Uterus (tissue), 4 donors: Measurements from ENCODE around the gene CLRN2. TPM values are rescaled to one million over a fixed set of nuclear protein-coding genes. Genes with fewer than 3 reads are reported as not detected.

ENCODE experiments used
- DNase-seq, 2 donors: peaks; one replicate each; pipeline ENCODE4 v3.0.0-alpha.2; 2019 to 2020
- H3K27ac ChIP-seq, 2 donors: fragments of 200-600 bp; sonication (generic); 1 replicate in 1 of 2; 2 replicates in 1 of 2; pipeline ENCODE4 v1.5.1; 2016 to 2018
- H3K27me3 ChIP-seq, 2 donors: fragments of 200-600 bp; sonication (generic); one replicate each; pipeline ENCODE4 v1.5.1; 2018 to 2019; ENCODE audit warnings: control low read depth in 1 of 2
- H3K36me3 ChIP-seq, 2 donors: fragments of 200-600 bp; sonication (generic); one replicate each; pipeline ENCODE4 v1.5.1; 2019; ENCODE audit warnings: control low read depth in 1 of 2
- H3K4me1 ChIP-seq, 2 donors: fragments of 200-600 bp; sonication (generic); one replicate each; pipeline ENCODE4 v1.5.1; 2018 to 2019; ENCODE audit warnings: control low read depth in 1 of 2
- H3K4me3 ChIP-seq, 2 donors: fragments of 200-600 bp; sonication (generic); 1 replicate in 1 of 2; 2 replicates in 1 of 2; pipeline ENCODE4 v1.5.1; 2018 to 2019; ENCODE audit warnings: mild to moderate bottlenecking in 1 of 2
- H3K9me3 ChIP-seq, 2 donors: fragments of 200-600 bp; sonication (generic); one replicate each; pipeline ENCODE4 v1.5.1; 2019; ENCODE audit warnings: control low read depth in 1 of 2
- CTCF ChIP-seq, 4 experiments: fragments of 200-600 bp in 2 of 4; fragments of 450-650 bp in 2 of 4; sonication (generic) in 2 of 4; IDR thresholded peaks; one replicate each; pipeline ENCODE4 v1.5.1; 2016 to 2019; ENCODE audit warnings: antibody characterized with exemption in 4 of 4, mild to moderate bottlenecking in 2 of 4, moderate library complexity in 1 of 4
- POLR2A ChIP-seq, 2 donors: fragments of 450-650 bp; IDR thresholded peaks; one replicate each; pipeline ENCODE4 v1.6.1; 2016; ENCODE audit warnings: antibody characterized with exemption in 2 of 2, mild to moderate bottlenecking in 1 of 2, moderate library complexity in 1 of 2
- intact Hi-C: fragments of 100-400 bp; cut with DNase I; formaldehyde crosslinking; loops from one replicate; pipeline ENCODE4 v1.15.1; 2023; ENCODE audit warnings: low total_unique reads
- total RNA-seq, 4 donors: library from RNA; depleted of rRNA in 3 of 4; stranded (reverse); fragments of >200 nt in 3 of 4; gene quantifications; one replicate each; pipeline versions ENCODE4 v1.1.0 to v1.2.4, GENCODE V29; 2014 to 2023
- donor health status: DM: yes; HTN: yes; CAD: no.

The CLRN2 gene
- total RNA-seq, 4 donors from 2014 or later: not detected

- intact Hi-C loops: no loop called here
- H3K4me1 ChIP-seq: peaks cover 3 to 8% of the 10 kb centered on the region in 2 donors
- H3K27ac ChIP-seq: peak overlapping the region in 1 of 2 donors; percentile 79
- H3K27me3 ChIP-seq: no peaks in the 10 kb centered on the region
- no peaks in the 10 kb centered on the region for H3K9me3 ChIP-seq
- H3K4me3 ChIP-seq: no peak overlapping the region
- H3K36me3 ChIP-seq: no peaks in the 10 kb centered on the region
- TF ChIP-seq CTCF (IDR thresholded peaks at IDR 0.05) (no peak), POLR2A (IDR thresholded peaks at IDR 0.05) (no peak)
- DNase-seq: no peak
These were observed 1.8 kb upstream of the CLRN2 start for GRCh38 chr4:17512973-17513665.

- intact Hi-C loops: no loop called here
- no peak for DNase-seq
- H3K4me1 ChIP-seq: peaks cover 3% of the 10 kb centered on the region in 2 donors
- H3K27ac ChIP-seq: no peak overlapping the region
- H3K9me3 ChIP-seq: no peaks in the 10 kb centered on the region
- H3K4me3 ChIP-seq: no peak overlapping the region
- TF ChIP-seq POLR2A (IDR thresholded peaks at IDR 0.05) (no peak), CTCF (IDR thresholded peaks at IDR 0.05) (no peak)
- H3K36me3 ChIP-seq: no peaks in the 10 kb centered on the region
- H3K27me3 ChIP-seq: no peaks in the 10 kb centered on the region
These were observed 761 bp downstream of the CLRN2 start for GRCh38 chr4:17515445-17516407.

- intact Hi-C loops: no loop called here
- TF ChIP-seq POLR2A (IDR thresholded peaks at IDR 0.05): no peak
- TF ChIP-seq CTCF (IDR thresholded peaks at IDR 0.05): no peak
- no peaks in the 10 kb centered on the region for H3K27me3 ChIP-seq
- no peak overlapping the region for H3K27ac ChIP-seq
- H3K4me3 ChIP-seq: no peak overlapping the region
- peaks cover 0 to 3% of the 10 kb centered on the region in 2 donors for H3K4me1 ChIP-seq
- H3K9me3 ChIP-seq: no peaks in the 10 kb centered on the region
- no peak for DNase-seq
- no peaks in the 10 kb centered on the region for H3K36me3 ChIP-seq
These were observed 2.0 kb downstream of the CLRN2 start for GRCh38 chr4:17516980-17517379.

- intact Hi-C loops: no loop called here
- TF ChIP-seq POLR2A (IDR thresholded peaks at IDR 0.05): no peak
These were observed 2.7 kb downstream of the CLRN2 start for GRCh38 chr4:17517664-17518063.

GRCh38 chr4:17521595-17521994 is 6.6 kb downstream of the CLRN2 start:
- H3K4me3 ChIP-seq: no peak overlapping the region
- TF ChIP-seq CTCF (IDR thresholded peaks at IDR 0.05) (no peak), POLR2A (IDR thresholded peaks at IDR 0.05) (no peak)
- DNase-seq: no peak
- intact Hi-C loops: no loop called here
- H3K36me3 ChIP-seq: no peaks in the 10 kb centered on the region
- no peak overlapping the region for H3K27ac ChIP-seq
- H3K4me1 ChIP-seq: no peaks in the 10 kb centered on the region
- no peaks in the 10 kb centered on the region for H3K27me3 ChIP-seq
- no peaks in the 10 kb centered on the region for H3K9me3 ChIP-seq

More at GRCh38 chr4:17517664-17518063, 2.7 kb downstream of the CLRN2 start:
- Histone ChIP-seq H3K27ac (no peak overlapping the region), H3K27me3 (no peaks in the 10 kb centered on the region), H3K36me3 (no peaks in the 10 kb centered on the region), H3K4me1 (peaks cover 0 to 3% of the 10 kb centered on the region in 2 donors), H3K9me3 (no peaks in the 10 kb centered on the region), H3K4me3 (no peak overlapping the region)
- no peak for DNase-seq
